ENCODE results near the gene SLC22A13. TPM values are rescaled to one million over a fixed set of nuclear protein-coding genes. Genes with fewer than 3 reads are reported as not detected.

Gene SLC22A13
- total and polyA plus RNA-seq, 2 donors (not counting 1 experiment from before 2014, with no cell fraction given) = 0.06 to 0.33 TPM

- no peak overlapping the region for H3K4me2 ChIP-seq (ENCODE audit: extremely low read depth, insufficient read depth, low read length)
- H3K36me3 ChIP-seq (ENCODE audit: control insufficient read depth, insufficient read depth, low read length) = no peaks in the 10 kb centered on the region
- peaks cover 4% of the 10 kb centered on the region for H3K27me3 ChIP-seq (ENCODE audit: control insufficient read depth, insufficient read depth, low read length)
- no peak overlapping the region for H3K9ac ChIP-seq (ENCODE audit: insufficient read depth, low read length)
- no peak overlapping the region for H3K27ac ChIP-seq (ENCODE audit: insufficient read depth, low read length)
- H3K9me3 ChIP-seq (ENCODE audit: control insufficient read depth, insufficient read depth, low read depth, low read length) = no peaks in the 10 kb centered on the region
- H3K4me3 ChIP-seq (replicated peaks in 1 of 4; ENCODE audit: control extremely low read depth in 1 of 4, insufficient read depth in 1 of 4, low read depth in 3 of 4, low read length in 4 of 4) = no peak overlapping the region
- no peaks in the 10 kb centered on the region for H3K79me2 ChIP-seq (ENCODE audit: control insufficient read depth, insufficient read depth, low read length)
- no peaks in the 10 kb centered on the region for H3K4me1 ChIP-seq (ENCODE audit: control insufficient read depth, extremely low read depth, insufficient read depth, low read length)
- TF ChIP-seq EZH2 (IDR thresholded peaks at IDR 0.05; ENCODE audit: low read length, missing control alignments) (no peak), CTCF (conservative IDR thresholded peaks at IDR 0.05 in 1 of 2, IDR thresholded peaks at IDR 0.05 in 1 of 2; ENCODE audit: low read depth in 1 of 2, low read length in 2 of 2) (no peak)
- H2AFZ ChIP-seq (ENCODE audit: low read length) = no peak overlapping the region
- DNase-seq (ENCODE audit: low read depth in 2 of 2) = no peak
- no peaks in the 10 kb centered on the region for H4K20me1 ChIP-seq (ENCODE audit: control insufficient read depth, extremely low read depth, insufficient read depth, low read length)
These were observed 48.6 kb downstream of the SLC22A13 start for GRCh38 chr3:38314112-38314763.

- Histone ChIP-seq H3K27ac (ENCODE audit: insufficient read depth, low read length) (no peak overlapping the region), H3K9me3 (ENCODE audit: control insufficient read depth, insufficient read depth, low read depth, low read length) (no peaks in the 10 kb centered on the region), H3K36me3 (ENCODE audit: control insufficient read depth, insufficient read depth, low read length) (no peaks in the 10 kb centered on the region), H3K9ac (ENCODE audit: insufficient read depth, low read length) (no peak overlapping the region), H3K4me1 (ENCODE audit: control insufficient read depth, extremely low read depth, insufficient read depth, low read length) (no peaks in the 10 kb centered on the region), H3K4me2 (ENCODE audit: extremely low read depth, insufficient read depth, low read length) (no peak overlapping the region), H4K20me1 (ENCODE audit: control insufficient read depth, extremely low read depth, insufficient read depth, low read length) (no peaks in the 10 kb centered on the region), H3K4me3 (replicated peaks in 1 of 4; ENCODE audit: control extremely low read depth in 1 of 4, insufficient read depth in 1 of 4, low read depth in 3 of 4, low read length in 4 of 4) (no peak overlapping the region), H3K79me2 (ENCODE audit: control insufficient read depth, insufficient read depth, low read length) (no peaks in the 10 kb centered on the region), H3K27me3 (ENCODE audit: control insufficient read depth, insufficient read depth, low read length) (no peaks in the 10 kb centered on the region), H2AFZ (ENCODE audit: low read length) (no peak overlapping the region)
- no peak for TF ChIP-seq EZH2 (IDR thresholded peaks at IDR 0.05; ENCODE audit: low read length, missing control alignments)
- no peak for TF ChIP-seq CTCF (conservative IDR thresholded peaks at IDR 0.05 in 1 of 2, IDR thresholded peaks at IDR 0.05 in 1 of 2; ENCODE audit: low read depth in 1 of 2, low read length in 2 of 2)
- DNase-seq (ENCODE audit: low read depth in 2 of 2) = no peak
These were observed 49.3 kb downstream of the SLC22A13 start for GRCh38 chr3:38314764-38315487.

- no peak for DNase-seq (ENCODE audit: low read depth in 2 of 2)
- TF ChIP-seq CTCF (conservative IDR thresholded peaks at IDR 0.05 in 1 of 2, IDR thresholded peaks at IDR 0.05 in 1 of 2; ENCODE audit: low read depth in 1 of 2, low read length in 2 of 2) = no peak
- TF ChIP-seq EZH2 (IDR thresholded peaks at IDR 0.05; ENCODE audit: low read length, missing control alignments) = no peak
- Histone ChIP-seq H3K79me2 (ENCODE audit: control insufficient read depth, insufficient read depth, low read length) (no peaks in the 10 kb centered on the region), H3K4me3 (replicated peaks in 1 of 4; ENCODE audit: control extremely low read depth in 1 of 4, insufficient read depth in 1 of 4, low read depth in 3 of 4, low read length in 4 of 4) (no peak overlapping the region), H3K9me3 (ENCODE audit: control insufficient read depth, insufficient read depth, low read depth, low read length) (no peaks in the 10 kb centered on the region), H3K27ac (ENCODE audit: insufficient read depth, low read length) (no peak overlapping the region), H2AFZ (ENCODE audit: low read length) (no peak overlapping the region), H3K36me3 (ENCODE audit: control insufficient read depth, insufficient read depth, low read length) (no peaks in the 10 kb centered on the region), H4K20me1 (ENCODE audit: control insufficient read depth, extremely low read depth, insufficient read depth, low read length) (no peaks in the 10 kb centered on the region), H3K4me2 (ENCODE audit: extremely low read depth, insufficient read depth, low read length) (no peak overlapping the region), H3K27me3 (ENCODE audit: control insufficient read depth, insufficient read depth, low read length) (no peaks in the 10 kb centered on the region), H3K9ac (ENCODE audit: insufficient read depth, low read length) (no peak overlapping the region), H3K4me1 (ENCODE audit: control insufficient read depth, extremely low read depth, insufficient read depth, low read length) (no peaks in the 10 kb centered on the region)
These were observed 50.0 kb downstream of the SLC22A13 start for GRCh38 chr3:38315488-38316230.
